ENCODE data around the gene TIMM13. TPM values are rescaled to one million over a fixed set of nuclear protein-coding genes. Genes with fewer than 3 reads are reported as not detected.

The TIMM13 gene
- polyA plus RNA-seq, 6 donors from 2014 or later, result 50.0 to 99.3 (median 70.8) TPM

- Mint-ChIP-seq H3K4me1 (peaks cover 0 to 2% (median 2%) of the 10 kb centered on the region in 3 donors), H3K4me3 (no peak overlapping the region), H3K27ac (no peak overlapping the region), H3K9me3 (no peaks in the 10 kb centered on the region), H3K36me3 (no peaks in the 10 kb centered on the region), H3K27me3 (no peaks in the 10 kb centered on the region)
- no peak for DNase-seq
- no peak for ATAC-seq (ENCODE audit: low read depth in 2 of 2)
These were observed 6.5 kb upstream of the TIMM13 start for GRCh38 chr19:2433854-2434253.

- H3K9me3 Mint-ChIP-seq, result no peaks in the 10 kb centered on the region
- H3K4me3 Mint-ChIP-seq, result no peak overlapping the region
- H3K36me3 Mint-ChIP-seq, result no peaks in the 10 kb centered on the region
- DNase-seq (no peak), ATAC-seq (ENCODE audit: low read depth in 2 of 2) (no peak)
- peak overlapping the region in 1 of 6 donors; percentile 62 for H3K27ac Mint-ChIP-seq
- H3K27me3 Mint-ChIP-seq, result no peaks in the 10 kb centered on the region
- peaks cover 8 to 11% (median 10%) of the 10 kb centered on the region in 3 donors for H3K4me1 Mint-ChIP-seq
These were observed 4.9 kb upstream of the TIMM13 start for GRCh38 chr19:2432131-2432848.

GRCh38 chr19:2431318-2432055, 4.1 kb upstream of the TIMM13 start:
- Mint-ChIP-seq H3K36me3 (no peaks in the 10 kb centered on the region), H3K9me3 (no peaks in the 10 kb centered on the region), H3K27me3 (no peaks in the 10 kb centered on the region), H3K27ac (no peak overlapping the region), H3K4me3 (no peak overlapping the region), H3K4me1 (peaks cover 13 to 16% (median 13%) of the 10 kb centered on the region in 3 donors)
- ATAC-seq (ENCODE audit: low read depth in 2 of 2) (no peak), DNase-seq (no peak)

- Mint-ChIP-seq H3K9me3 (no peaks in the 10 kb centered on the region), H3K4me1 (peaks cover 15 to 18% (median 17%) of the 10 kb centered on the region in 3 donors), H3K27ac (peak overlapping the region in 3 of 6 donors; percentile 47 to 69 (median 54)), H3K4me3 (peak overlapping the region in 3 of 8 donors; percentile 42 to 70 (median 61)), H3K27me3 (no peaks in the 10 kb centered on the region), H3K36me3 (no peaks in the 10 kb centered on the region)
- DNase-seq, result no peak
- ATAC-seq (ENCODE audit: low read depth in 2 of 2), result no peak
These were observed 2.6 kb upstream of the TIMM13 start for GRCh38 chr19:2429917-2430535.

DNA sequence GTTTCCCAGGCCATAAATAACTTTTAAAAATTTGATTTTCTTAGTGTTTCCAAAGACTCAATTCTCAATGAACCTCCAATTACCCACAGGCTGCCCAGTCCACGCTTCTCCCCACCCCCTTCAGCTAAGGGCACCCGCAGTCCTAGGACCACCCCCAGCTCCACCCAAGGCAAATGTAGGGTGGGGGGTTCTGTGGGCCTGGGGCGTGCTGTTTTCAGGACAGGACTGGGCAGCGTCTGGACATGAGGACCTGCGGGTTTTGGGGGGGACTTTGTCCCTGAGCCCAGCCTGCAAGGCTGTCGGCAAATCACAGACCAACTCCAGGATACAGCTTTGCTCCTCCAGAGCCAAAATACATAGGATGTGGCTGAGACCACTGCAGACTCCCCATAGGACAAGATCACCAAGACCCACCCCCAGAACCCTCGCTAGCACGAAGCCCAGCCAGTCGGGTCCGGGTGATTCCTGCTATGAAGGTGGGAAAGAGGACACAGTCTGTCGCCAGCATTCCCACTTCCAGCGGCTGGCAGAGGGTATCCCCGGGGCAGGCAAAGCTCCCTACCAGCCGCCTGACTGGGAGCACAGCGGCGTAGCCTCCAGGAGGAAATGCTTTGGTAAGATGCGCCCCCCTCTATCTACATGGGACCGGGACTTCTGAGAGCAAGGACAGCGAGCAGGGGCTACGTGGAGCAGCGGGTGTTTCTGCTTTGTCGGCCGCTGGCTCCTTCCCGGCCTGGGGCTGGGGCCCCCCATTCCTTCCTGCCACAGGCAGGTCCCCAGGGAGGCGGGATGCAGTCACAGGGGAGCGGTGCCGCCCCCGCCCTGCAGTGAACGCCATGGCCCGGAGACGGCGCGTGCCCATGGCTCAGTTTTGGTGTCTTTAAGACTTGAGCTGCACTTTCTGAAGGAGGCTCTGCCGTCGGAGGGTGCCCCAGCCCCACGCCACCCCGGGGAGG, 1.6 kb upstream of the TIMM13 start:
- Mint-ChIP-seq H3K27me3 (no peaks in the 10 kb centered on the region), H3K36me3 (no peaks in the 10 kb centered on the region), H3K4me1 (peaks cover 15 to 18% (median 17%) of the 10 kb centered on the region in 3 donors), H3K4me3 (peak overlapping the region in 3 of 8 donors; percentile 4 to 61 (median 44)), H3K9me3 (no peaks in the 10 kb centered on the region), H3K27ac (peak overlapping the region in 2 of 6 donors; percentile 12 to 15)
- DNase-seq (no peak), ATAC-seq (ENCODE audit: low read depth in 2 of 2) (no peak)

DNA sequence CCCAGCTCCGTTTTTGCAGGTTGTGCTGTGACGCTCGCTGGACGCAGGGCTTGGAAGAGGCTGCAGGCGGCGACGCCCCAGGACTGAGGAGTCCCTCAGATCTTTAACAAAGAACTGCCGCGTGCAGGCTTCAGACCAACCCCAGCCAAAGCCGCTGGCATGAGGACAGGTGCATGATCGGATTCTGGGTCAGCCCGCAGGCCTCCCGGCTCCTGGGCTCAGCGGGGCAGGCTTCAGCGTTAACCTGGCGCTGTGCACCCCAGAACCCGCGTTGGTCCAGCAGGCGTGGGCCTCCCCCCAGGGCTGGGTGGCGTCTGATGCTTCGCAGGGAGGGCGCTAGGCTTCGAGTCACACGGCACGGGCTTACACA, 920 bp upstream of the TIMM13 start:
- Mint-ChIP-seq H3K27ac (peak overlapping the region in 2 of 6 donors; percentile 96 to 98), H3K36me3 (no peaks in the 10 kb centered on the region), H3K27me3 (no peaks in the 10 kb centered on the region), H3K4me1 (peaks cover 15 to 18% (median 17%) of the 10 kb centered on the region in 3 donors), H3K9me3 (no peaks in the 10 kb centered on the region), H3K4me3 (peak overlapping the region in 6 of 8 donors; percentile 91 to 98 (median 96))
- no peak for ATAC-seq (ENCODE audit: low read depth in 2 of 2)
- no peak for DNase-seq

DNA sequence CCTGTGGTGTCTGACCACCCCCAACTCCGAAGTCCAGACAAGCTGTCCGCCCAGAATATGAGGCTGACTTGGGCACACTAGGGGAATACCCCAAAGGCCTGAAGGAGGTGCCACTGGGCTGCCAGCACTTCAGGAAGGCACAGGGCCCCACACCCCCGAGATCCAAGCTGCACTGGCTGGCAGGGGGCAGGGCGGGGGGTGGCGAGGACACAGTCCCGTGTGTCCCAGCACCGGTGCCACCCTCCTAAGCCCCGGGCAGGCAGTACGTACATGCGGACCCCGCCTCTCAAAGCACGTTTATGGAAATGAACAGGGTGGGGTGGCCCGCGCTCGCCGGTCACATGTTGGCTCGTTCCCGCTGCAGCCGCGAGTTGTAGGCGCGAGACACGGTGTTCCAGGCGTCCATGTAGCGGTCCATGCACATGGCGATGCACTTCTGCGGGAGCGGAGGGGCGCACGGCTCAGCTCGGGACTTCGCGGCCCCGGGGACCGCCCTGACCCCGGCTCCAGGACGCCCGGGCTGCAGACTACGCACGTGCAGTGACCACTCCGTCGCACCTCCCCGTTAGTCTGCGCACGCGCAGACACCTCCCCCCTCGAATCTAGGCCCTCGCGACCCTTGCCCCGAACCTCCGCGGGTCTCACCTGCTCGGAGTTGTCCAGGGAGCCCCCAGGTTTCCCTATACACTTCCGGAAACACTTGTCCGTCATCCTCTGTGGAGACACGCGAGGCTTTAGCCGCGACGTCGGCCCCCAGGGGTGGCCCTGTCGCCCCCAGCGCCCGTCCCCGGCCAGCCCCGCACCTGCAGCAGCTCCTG, 566 bp downstream of the TIMM13 start:
- Mint-ChIP-seq H3K36me3 (no peaks in the 10 kb centered on the region), H3K4me1 (peaks cover 15 to 18% (median 17%) of the 10 kb centered on the region in 3 donors), H3K9me3 (no peaks in the 10 kb centered on the region), H3K27me3 (no peaks in the 10 kb centered on the region), H3K4me3 (peak overlapping the region; percentile 91 to 98 (median 96)), H3K27ac (peak overlapping the region in 4 of 6 donors; percentile 94 to 97 (median 96))
- peak; percentile 0 to 1 for ATAC-seq (ENCODE audit: low read depth in 2 of 2)
- peak; percentile 17 for DNase-seq

DNA sequence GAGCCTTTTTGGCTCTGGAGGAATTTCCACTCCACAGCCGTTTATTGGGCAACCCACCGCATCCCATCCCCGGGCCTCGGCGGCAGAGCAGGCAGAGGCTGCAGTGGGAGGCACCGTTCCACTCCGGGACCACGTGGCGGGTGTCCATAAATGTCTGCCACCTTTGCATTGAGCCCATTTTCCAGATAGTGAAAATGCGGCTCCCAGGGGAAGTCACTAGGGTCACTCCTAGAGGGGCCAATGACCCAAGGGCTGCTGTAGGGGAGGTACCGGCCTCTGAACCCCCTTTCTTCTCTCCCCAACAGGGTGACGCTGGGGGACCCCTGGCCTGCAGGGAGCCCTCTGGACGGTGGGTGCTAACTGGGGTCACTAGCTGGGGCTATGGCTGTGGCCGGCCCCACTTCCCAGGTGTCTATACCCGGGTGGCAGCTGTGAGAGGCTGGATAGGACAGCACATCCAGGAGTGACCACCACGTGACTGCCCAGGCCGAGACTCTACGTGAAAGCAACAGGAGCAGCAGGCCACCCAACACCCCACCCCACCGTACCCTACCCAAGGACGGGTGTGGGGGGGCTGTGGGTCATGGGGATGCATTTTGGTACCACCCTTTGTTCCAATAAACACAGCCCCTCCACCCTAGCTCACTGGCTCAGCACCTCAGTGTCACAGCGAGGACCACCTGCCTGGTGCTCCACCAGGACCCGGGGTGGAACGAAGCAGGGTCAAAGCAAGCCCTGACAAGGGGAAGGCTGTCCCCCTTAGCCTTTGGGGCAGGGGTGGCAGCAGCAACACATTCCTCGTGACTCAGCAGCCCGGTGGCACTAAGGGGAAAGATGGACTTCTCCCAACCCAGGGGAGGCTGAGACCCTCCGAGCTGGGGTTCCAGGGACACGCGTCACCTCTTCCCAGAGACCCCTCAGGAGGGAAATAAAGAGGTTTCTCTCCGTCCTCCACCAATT, 1.5 kb downstream of the TIMM13 start:
- no peak for ATAC-seq (ENCODE audit: low read depth in 2 of 2)
- H3K9me3 Mint-ChIP-seq, result no peaks in the 10 kb centered on the region
- no peaks in the 10 kb centered on the region for H3K27me3 Mint-ChIP-seq
- peaks cover 15 to 18% (median 17%) of the 10 kb centered on the region in 3 donors for H3K4me1 Mint-ChIP-seq
- peak overlapping the region; percentile 91 to 98 (median 96) for H3K4me3 Mint-ChIP-seq
- H3K27ac Mint-ChIP-seq, result peak overlapping the region in 1 of 6 donors; percentile 57
- no peaks in the 10 kb centered on the region for H3K36me3 Mint-ChIP-seq
- DNase-seq, result no peak

DNA sequence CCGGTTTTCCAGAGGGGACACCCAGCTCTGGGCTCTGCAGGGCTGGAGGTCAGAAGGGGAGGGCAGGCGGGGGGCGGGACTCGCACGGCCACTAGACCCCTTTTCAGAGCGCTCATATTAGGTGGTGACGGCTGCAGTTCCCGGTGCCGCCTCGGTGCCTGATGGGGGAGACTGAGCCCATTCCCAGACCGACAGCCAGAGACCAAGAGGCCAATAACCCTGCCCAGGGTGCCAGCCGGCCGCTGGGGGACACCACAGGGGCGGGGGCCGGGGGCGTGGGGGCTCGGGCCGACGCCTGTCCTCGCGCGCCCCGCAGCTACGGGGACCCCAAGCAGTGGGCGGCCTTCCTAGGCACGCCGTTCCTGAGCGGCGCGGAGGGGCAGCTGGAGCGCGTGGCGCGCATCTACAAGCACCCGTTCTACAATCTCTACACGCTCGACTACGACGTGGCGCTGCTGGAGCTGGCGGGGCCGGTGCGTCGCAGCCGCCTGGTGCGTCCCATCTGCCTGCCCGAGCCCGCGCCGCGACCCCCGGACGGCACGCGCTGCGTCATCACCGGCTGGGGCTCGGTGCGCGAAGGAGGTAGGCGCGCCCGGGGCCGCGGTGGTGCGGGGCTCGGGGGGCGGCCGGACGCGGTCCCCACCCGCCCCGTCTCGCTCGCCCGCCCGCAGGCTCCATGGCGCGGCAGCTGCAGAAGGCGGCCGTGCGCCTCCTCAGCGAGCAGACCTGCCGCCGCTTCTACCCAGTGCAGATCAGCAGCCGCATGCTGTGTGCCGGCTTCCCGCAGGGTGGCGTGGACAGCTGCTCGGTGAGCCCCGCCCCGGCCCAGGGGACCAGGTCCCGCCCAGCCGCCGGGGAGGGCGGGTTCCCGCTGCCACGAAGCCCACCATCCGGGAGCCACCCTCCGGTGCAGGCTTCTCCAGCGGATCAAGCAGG, 2.4 kb downstream of the TIMM13 start:
- no peak for DNase-seq
- Mint-ChIP-seq H3K36me3 (no peaks in the 10 kb centered on the region), H3K4me1 (peaks cover 15 to 18% (median 17%) of the 10 kb centered on the region in 3 donors), H3K27ac (no peak overlapping the region), H3K9me3 (no peaks in the 10 kb centered on the region), H3K27me3 (no peaks in the 10 kb centered on the region), H3K4me3 (no peak overlapping the region)
- no peak for ATAC-seq (ENCODE audit: low read depth in 2 of 2)

DNA sequence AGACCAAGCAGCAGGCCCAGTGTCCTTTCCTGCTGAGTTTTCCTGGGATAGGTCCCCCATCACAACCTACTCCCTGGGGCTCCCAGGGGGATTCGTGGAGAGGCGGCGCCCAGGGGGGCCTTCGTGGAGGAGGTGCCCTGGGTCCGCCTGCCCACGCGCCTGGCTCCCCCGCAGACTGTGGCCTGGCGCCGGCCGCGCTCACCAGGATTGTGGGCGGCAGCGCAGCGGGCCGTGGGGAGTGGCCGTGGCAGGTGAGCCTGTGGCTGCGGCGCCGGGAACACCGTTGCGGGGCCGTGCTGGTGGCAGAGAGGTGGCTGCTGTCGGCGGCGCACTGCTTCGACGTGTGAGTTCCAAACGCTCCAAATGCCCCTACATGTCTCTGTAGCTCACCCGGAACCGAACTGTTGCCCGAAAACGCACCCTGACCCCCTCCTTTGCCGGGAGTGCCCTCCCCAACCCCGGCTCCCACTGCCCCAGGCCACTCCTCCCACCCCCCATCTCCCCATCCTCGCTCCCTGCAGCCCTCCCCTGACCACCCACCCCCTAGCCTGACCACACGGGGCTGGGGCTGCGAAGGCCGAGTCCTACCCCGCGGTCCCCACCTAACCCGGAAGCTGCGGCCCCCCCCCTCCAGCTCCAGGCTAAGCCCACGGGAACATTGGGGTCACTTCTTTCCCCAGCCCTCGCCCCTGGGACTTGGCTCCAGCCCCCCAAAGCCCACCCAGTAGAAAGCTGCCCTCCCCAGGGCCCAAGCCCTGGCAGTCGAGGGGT, 3.3 kb downstream of the TIMM13 start:
- ATAC-seq (ENCODE audit: low read depth in 2 of 2) (no peak), DNase-seq (no peak)
- Mint-ChIP-seq H3K9me3 (no peaks in the 10 kb centered on the region), H3K4me3 (peak overlapping the region in 3 of 8 donors; percentile 25 to 74 (median 41)), H3K4me1 (peaks cover 15 to 19% (median 18%) of the 10 kb centered on the region in 3 donors), H3K27me3 (no peaks in the 10 kb centered on the region), H3K27ac (no peak overlapping the region), H3K36me3 (no peaks in the 10 kb centered on the region)
